HepG2 (cell line): ENCODE data around the gene FYB2. TPM values are rescaled to one million over a fixed set of nuclear protein-coding genes. Genes with fewer than 3 reads are reported as not detected.
A peak's percentile ranks its signal among the peaks of the same experiment; 100 is the strongest.

ENCODE experiments used
- BORCS8-MEF2B ChIP-seq: sonication (generic); formaldehyde crosslinking; IDR thresholded peaks from 2 replicates; pipeline ENCODE4 v1.8.0; 2022; ENCODE audit warnings: mild to moderate bottlenecking, missing genetic modification reagents
- BRCA1 ChIP-seq: sonication (generic); formaldehyde crosslinking; IDR thresholded peaks from 2 replicates; pipeline ENCODE4 v1.4.0; 2020; ENCODE audit warnings: missing genetic modification reagents
- CAMTA2 ChIP-seq: sonication (generic); formaldehyde crosslinking; IDR thresholded peaks from 2 replicates; pipeline ENCODE4 v1.4.0; 2020; ENCODE audit warnings: mild to moderate bottlenecking, missing genetic modification reagents, borderline replicate concordance
- CEBPB ChIP-seq: IDR thresholded peaks from 2 replicates; pipeline ENCODE4 v1.6.1; 2011; ENCODE audit warnings: low read depth, low read length, improper control_type of control experiment, borderline replicate concordance
- ELK4 ChIP-seq: sonication (generic); formaldehyde crosslinking; IDR thresholded peaks from 2 replicates; pipeline ENCODE4 v1.9.0; 2021; ENCODE audit warnings: missing genetic modification reagents, borderline replicate concordance
- EP300 ChIP-seq, 3 experiments: sonication (generic) in 1 of 3; formaldehyde crosslinking in 1 of 3; IDR thresholded peaks; 2 replicates each; pipeline versions ENCODE4 v1.5.1 to v1.6.1; 2011 to 2020; ENCODE audit warnings: low read depth in 2 of 3, low read length in 2 of 3, borderline replicate concordance in 1 of 3, improper control_type of control experiment in 1 of 3, mild to moderate bottlenecking in 1 of 3, missing genetic modification reagents in 1 of 3, moderate library complexity in 1 of 3
- GATA4 ChIP-seq: sonication (generic); IDR thresholded peaks from 2 replicates; pipeline ENCODE4 v1.6.1; 2016; ENCODE audit warnings: antibody characterized with exemption, low read depth, borderline replicate concordance
- KLF13 ChIP-seq: sonication (generic); formaldehyde crosslinking; IDR thresholded peaks from 2 replicates; pipeline ENCODE4 v1.4.0; 2020; ENCODE audit warnings: mild to moderate bottlenecking, missing genetic modification reagents
- MED8 ChIP-seq: sonication (generic); formaldehyde crosslinking; IDR thresholded peaks from 2 replicates; pipeline ENCODE4 v1.8.1; 2023; ENCODE audit warnings: mild to moderate bottlenecking, missing genetic modification reagents; ENCODE audit not compliant: insufficient replicate concordance
- MEIS1 ChIP-seq: sonication (generic); formaldehyde crosslinking; IDR thresholded peaks from 2 replicates; pipeline ENCODE4 v1.9.0; 2021; ENCODE audit warnings: mild to moderate bottlenecking, missing genetic modification reagents, moderate library complexity, borderline replicate concordance
- NFE2L2 ChIP-seq: fragments of 150-350 bp; IDR thresholded peaks from 2 replicates; pipeline ENCODE4 v1.6.1; 2014; ENCODE audit warnings: low read length
- NKX3-1 ChIP-seq: sonication (generic); formaldehyde crosslinking; IDR thresholded peaks from 2 replicates; pipeline ENCODE4 v1.5.0; 2020; ENCODE audit warnings: missing genetic modification reagents
- RFXANK ChIP-seq: IDR thresholded peaks from 2 replicates; pipeline ENCODE4 v1.6.1; 2016
- SMYD3 ChIP-seq: sonication (generic); formaldehyde crosslinking; IDR thresholded peaks from 2 replicates; pipeline ENCODE4 v1.8.1; 2023; ENCODE audit warnings: mild to moderate bottlenecking, missing genetic modification reagents
- SPEN ChIP-seq: sonication (generic); formaldehyde crosslinking; IDR thresholded peaks from 2 replicates; pipeline ENCODE4 v1.5.1; 2020; ENCODE audit warnings: low read depth, mild to moderate bottlenecking, missing genetic modification reagents
- THYN1 ChIP-seq: sonication (generic); formaldehyde crosslinking; IDR thresholded peaks from 2 replicates; pipeline ENCODE4 v1.8.1; 2023; ENCODE audit warnings: low read depth, mild to moderate bottlenecking, moderate library complexity, missing genetic modification reagents, borderline replicate concordance
- TIGD3 ChIP-seq: sonication (generic); formaldehyde crosslinking; IDR thresholded peaks from 2 replicates; pipeline ENCODE4 v1.5.1; 2020; ENCODE audit warnings: mild to moderate bottlenecking, missing genetic modification reagents, borderline replicate concordance
- ZNF121 ChIP-seq: sonication (generic); formaldehyde crosslinking; IDR thresholded peaks from 2 replicates; pipeline ENCODE4 v1.5.0; 2020; ENCODE audit warnings: mild to moderate bottlenecking, missing genetic modification reagents
- ZNF317 ChIP-seq: sonication (generic); formaldehyde crosslinking; IDR thresholded peaks from 2 replicates; pipeline ENCODE4 v1.5.0; 2020; ENCODE audit warnings: mild to moderate bottlenecking, missing genetic modification reagents
- ZNF331 ChIP-seq: sonication (generic); formaldehyde crosslinking; IDR thresholded peaks from 2 replicates; pipeline ENCODE4 v1.4.0; 2020; ENCODE audit warnings: missing genetic modification reagents
- ZNF33B ChIP-seq: sonication (generic); formaldehyde crosslinking; IDR thresholded peaks from 2 replicates; pipeline ENCODE4 v1.5.1; 2020; ENCODE audit warnings: mild to moderate bottlenecking, missing genetic modification reagents
- ZNF343 ChIP-seq: sonication (generic); formaldehyde crosslinking; IDR thresholded peaks from 2 replicates; pipeline ENCODE4 v1.4.0; 2020; ENCODE audit warnings: mild to moderate bottlenecking, missing genetic modification reagents
- ZNF354B ChIP-seq: sonication (generic); formaldehyde crosslinking; IDR thresholded peaks from 2 replicates; pipeline ENCODE4 v1.8.0; 2022; ENCODE audit warnings: mild to moderate bottlenecking, missing genetic modification reagents
- ZNF362 ChIP-seq: sonication (generic); formaldehyde crosslinking; IDR thresholded peaks from 2 replicates; pipeline ENCODE4 v1.4.0; 2020; ENCODE audit warnings: missing genetic modification reagents, mild to moderate bottlenecking, borderline replicate concordance
- ZNF850 ChIP-seq: sonication (generic); formaldehyde crosslinking; conservative IDR thresholded peaks from 2 replicates; pipeline ENCODE4 v1.9.0; 2021; ENCODE audit warnings: mild to moderate bottlenecking, missing genetic modification reagents
- ZNF878 ChIP-seq: sonication (generic); formaldehyde crosslinking; IDR thresholded peaks from 2 replicates; pipeline ENCODE4 v1.8.1; 2023; ENCODE audit warnings: mild to moderate bottlenecking, missing genetic modification reagents, moderate library complexity
- ZNF891 ChIP-seq: sonication (generic); formaldehyde crosslinking; IDR thresholded peaks from 2 replicates; pipeline ENCODE4 v1.5.0; 2020; ENCODE audit warnings: mild to moderate bottlenecking, missing genetic modification reagents
- polyA plus RNA-seq, 8 experiments: library from polyadenylated mRNA; depleted of rRNA in 3 of 8; stranded (reverse) in 7 of 8; unstranded in 1 of 8; fragments of >200 nt; fragmentation: Illumina TruSeq in 4 of 8; extraction: Trizol in 4 of 8; gene quantifications; 2 replicates each; pipeline versions ENCODE4 v1.2.1 to v1.2.3, GENCODE V29; 2011 to 2016; ENCODE audit warnings: low read depth in 4 of 8, missing spikeins in 1 of 8, mixed read lengths in 1 of 8; ENCODE audit not compliant: insufficient read depth in 1 of 8
- total RNA-seq, 5 experiments: library from RNA; depleted of rRNA; stranded (reverse); fragments of >200 nt; fragmentation: Illumina TruSeq; extraction: Trizol; gene quantifications; 2 replicates each; pipeline ENCODE4 v1.2.3, GENCODE V29; 2016; ENCODE audit warnings: low read depth in 1 of 5

FYB2 gene
- total and polyA plus RNA-seq, 2 of the 13 experiments (the other 11 are each of a cell fraction or from before 2014, with no cell fraction given): 1.2 to 2.7 TPM

- TF ChIP-seq NFE2L2: no peak
- no peak for TF ChIP-seq THYN1 (CRISPR knock-in tag)
- TF ChIP-seq ZNF33B (CRISPR knock-in tag): no peak
- no peak for TF ChIP-seq SMYD3
- TF ChIP-seq BORCS8-MEF2B (CRISPR knock-in tag): no peak
- TF ChIP-seq ZNF878: no peak
- no peak for TF ChIP-seq ZNF850
- no peak for TF ChIP-seq MEIS1
- TF ChIP-seq BRCA1: no peak
- TF ChIP-seq ZNF362 (CRISPR knock-in tag): no peak
- no peak for TF ChIP-seq ZNF343
- peak; percentile 49; the same call in 1 of the 2 replicates for TF ChIP-seq ZNF331
- TF ChIP-seq ZNF317: no peak
- TF ChIP-seq SPEN (CRISPR knock-in tag): no peak
- no peak for TF ChIP-seq TIGD3
- no peak for TF ChIP-seq RFXANK (CRISPR knock-in tag)
- no peak; the same call in 1 of the 2 replicates for TF ChIP-seq GATA4
- no peak for TF ChIP-seq ZNF121 (CRISPR knock-in tag)
- TF ChIP-seq ELK4 (CRISPR knock-in tag): no peak
- no peak for TF ChIP-seq ZNF354B (CRISPR knock-in tag)
- TF ChIP-seq MED8 (CRISPR knock-in tag): no peak
- TF ChIP-seq NKX3-1: 0 out of 2 replicates have a peak, but pooled peaks have one; percentile 24
- no peak for TF ChIP-seq KLF13 (CRISPR knock-in tag)
- no peak for TF ChIP-seq CAMTA2 (CRISPR knock-in tag)
- no peak for TF ChIP-seq CEBPB
- TF ChIP-seq EP300 (IDR thresholded peaks at IDR 0.05; ENCODE audit: low read depth in 2 of 2, low read length in 2 of 2): peak in 1 of 2 experiments; percentile 84; a peak in 3 of 4 replicates
- peak; percentile 78 for TF ChIP-seq EP300 (CRISPR knock-in tag; IDR thresholded peaks at IDR 0.05; ENCODE audit: borderline replicate concordance)
- TF ChIP-seq ZNF891 (CRISPR knock-in tag): no peak
Measured at GRCh38 chr1:56688522-56689026, 130.6 kb downstream of the FYB2 start (continued).
